GM21423 (cell line): ENCODE results near the gene VPS35L.

Source experiments
- ATAC-seq: cut with Tn5 transposase; IDR thresholded peaks from one replicate; pipeline ENCODE4 v1.9.1; 2021; ENCODE audit warnings: mild to moderate bottlenecking, moderate library complexity; ENCODE audit not compliant: unreplicated experiment

The VPS35L gene

DNA sequence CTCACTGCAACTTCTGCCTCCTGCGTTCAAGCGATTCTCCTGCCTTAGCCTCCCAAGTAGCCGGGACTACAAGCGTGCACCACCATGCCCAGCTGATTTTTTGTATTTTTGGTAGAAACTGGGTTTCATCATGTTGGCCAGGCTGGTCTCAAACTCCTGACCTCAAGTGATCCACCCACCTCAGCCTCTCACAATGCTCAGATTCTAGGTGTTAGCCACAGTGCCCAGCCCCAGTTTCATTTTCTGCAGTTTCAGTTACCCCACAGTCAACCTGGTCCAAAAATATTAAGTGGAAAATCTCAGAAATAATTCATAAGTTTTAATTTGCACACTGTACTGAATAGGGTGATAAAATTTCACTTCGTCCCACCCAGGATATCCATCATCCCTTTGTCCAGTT, 133.8 kb downstream of the VPS35L start:
- no peak for ATAC-seq

DNA sequence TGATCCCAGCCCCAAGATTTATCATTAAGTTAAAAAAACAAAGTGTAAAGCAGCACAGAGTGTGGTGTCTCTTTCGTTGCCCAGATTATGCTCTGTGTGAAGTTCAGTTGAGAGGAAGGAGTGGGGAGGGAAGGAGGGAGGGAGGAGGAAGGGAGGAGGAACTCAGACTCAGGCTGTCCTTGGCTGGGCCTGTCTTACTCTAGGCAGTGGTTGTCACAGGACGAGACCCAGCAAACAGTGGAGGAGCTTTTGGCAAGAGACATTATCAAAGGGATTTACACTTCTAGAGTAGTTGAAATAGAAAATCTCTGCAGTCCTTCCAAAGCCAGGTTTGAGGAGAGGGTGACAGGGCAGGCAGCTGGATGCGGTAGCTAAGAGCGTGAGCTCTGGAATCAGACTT, 134.7 kb downstream of the VPS35L start:
- ATAC-seq: no peak

DNA sequence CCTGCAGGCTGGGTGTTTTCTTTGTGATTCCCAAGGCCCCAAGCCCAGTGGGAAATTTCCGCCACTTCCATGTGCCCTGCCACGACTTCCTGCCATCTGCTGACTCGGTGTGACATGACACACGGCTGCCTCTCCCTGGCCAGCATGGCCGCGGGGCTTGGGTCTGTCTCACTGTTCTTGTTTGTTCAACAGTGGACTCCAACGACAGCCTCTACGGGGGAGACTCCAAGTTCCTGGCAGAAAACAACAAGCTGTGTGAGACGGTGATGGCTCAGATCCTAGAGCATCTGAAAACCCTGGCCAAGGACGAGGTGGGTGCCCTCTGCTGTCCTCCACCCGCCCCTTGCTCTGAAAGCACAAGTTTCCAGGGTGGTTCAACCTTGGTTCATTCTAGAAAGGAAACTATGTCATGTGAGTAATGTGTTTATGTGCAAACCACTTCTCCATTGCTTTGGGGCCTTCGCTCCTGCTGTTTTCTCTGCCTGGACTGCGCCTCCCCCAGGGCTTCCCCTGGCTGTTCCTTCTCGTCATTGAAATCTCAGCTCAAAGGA, 135.7 kb downstream of the VPS35L start:
- no peak for ATAC-seq

DNA sequence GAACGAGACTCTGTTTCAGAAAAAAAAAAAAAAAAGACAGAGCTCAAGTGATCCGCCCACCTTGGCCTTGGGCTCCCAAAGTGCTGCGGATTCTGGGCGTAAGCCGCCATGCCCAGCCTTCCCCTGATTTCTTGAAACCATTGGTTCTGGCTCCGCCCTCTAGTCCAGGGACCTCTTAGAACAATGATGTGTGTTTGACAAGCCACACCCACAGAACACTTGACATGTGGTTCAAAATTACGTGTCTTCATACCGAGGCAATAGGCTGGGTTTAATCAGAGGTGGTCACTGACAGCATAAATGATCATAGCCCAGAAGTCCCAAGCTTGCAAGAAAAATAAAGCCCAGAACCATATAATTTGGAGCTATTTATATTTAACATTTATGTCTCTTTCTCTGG, 139.5 kb downstream of the VPS35L start:
- no peak for ATAC-seq

DNA sequence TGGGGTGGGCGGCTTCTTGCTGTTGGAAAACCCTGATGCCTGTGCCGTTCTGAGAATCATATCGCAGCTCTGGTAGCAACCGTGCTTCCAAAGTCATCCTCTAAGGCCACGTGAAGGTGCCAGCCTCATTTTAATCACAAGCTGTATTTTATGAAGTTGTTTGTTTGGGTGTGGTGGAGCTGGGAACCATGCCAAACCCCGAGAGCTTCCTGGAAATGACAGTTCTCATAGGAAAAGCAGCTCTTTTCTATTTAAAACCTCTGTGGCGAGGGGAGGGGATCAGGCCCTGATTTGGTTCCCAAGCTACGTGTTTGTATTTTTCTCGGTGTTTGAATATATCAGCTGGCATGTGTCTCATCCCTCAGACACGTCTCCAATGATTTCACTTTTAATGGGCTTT, 140.8 kb downstream of the VPS35L start:
- no peak for ATAC-seq

DNA sequence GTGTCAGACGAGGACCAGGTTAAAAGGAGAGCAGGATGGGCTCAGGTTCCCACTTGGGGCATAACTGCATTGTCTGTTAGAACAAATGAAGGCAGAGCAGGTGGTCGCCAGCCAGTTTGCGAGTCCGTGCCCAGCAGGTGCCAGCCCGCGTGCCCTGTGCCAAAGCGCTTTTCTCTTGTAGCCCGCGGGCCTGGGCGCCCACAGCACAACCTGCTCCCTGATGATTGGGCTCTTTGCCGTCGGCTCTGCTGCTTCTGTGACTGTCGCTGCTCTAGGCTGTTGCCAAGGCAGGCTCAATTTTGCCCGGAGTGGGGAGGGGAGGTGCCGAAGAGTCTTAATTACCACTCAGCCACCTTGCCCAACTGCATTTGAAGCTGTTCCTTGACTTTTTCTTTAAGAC, 141.5 kb downstream of the VPS35L start:
- ATAC-seq: no peak

DNA sequence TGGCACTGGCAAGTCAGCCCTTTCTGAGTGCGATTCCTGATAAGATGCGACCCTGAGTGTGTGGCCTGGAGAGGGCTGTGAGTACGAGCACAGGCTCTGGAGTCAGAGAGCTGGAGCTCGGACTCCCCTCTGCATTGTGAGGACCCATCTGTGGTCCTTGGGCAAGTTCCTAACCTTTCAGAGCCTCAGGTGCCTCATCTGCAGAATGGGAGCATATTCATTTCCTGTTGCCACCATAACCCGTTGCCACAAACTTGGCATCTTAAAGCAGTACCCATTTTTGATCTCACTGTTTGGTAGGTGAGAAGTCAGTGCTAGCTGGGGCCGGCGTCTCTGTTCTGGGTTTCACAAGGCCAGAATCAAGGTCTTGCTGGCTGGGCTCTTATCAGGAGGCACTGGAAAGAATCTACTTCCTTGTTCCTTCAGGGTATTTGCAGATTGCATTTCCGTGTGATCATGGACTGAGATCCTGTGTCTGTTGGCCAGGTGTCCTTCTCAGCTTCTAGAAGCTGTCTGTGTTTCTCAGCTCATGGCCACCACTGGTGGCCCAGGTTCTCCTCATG, 142.3 kb downstream of the VPS35L start:
- no peak for ATAC-seq

DNA sequence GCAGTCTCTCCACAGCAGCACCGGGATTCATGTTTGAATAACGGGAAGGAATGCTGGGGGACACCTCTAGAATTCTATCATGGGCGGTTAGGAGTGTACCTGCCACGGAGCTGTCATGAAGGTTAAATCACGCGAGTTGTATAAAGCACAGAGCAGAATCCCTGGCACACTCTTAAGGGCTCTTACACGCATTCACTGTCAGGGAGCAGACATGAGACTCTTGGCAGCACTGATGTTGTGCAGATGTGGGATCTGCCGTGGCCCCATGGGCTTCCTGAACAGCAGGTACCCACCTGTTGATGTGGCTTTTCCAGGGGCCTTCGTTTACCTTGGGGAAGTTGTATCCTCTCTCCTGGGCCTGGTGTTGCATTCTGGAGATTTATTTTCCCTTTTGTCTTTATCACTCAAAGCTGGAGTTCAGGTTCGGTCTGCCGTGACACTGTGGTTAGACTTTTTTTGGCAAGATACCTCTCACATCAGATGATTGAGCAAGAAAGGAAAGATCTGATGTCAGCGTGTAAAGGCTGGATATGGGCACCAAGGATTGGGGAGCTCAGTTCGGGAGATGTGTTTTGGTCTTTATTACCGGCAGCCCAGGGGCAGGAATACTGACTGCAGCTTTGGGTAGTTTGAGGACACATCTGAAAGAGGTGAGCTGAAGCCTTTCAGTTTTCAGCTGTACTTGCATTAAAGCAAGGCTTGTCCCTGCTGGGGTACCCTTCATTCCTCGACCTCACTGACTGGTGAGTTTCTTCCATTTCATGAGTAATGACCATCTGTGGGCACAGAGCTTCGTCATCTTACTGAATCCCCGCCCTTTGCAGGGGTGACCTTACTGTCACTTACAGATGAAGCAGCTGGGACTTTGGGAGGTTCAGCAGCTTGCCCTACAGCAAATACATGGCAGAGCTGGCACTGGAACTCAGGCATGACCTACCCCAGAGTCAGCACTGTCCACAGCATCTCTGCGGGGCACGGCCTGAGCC, 143.3 kb downstream of the VPS35L start:
- ATAC-seq: no peak

DNA sequence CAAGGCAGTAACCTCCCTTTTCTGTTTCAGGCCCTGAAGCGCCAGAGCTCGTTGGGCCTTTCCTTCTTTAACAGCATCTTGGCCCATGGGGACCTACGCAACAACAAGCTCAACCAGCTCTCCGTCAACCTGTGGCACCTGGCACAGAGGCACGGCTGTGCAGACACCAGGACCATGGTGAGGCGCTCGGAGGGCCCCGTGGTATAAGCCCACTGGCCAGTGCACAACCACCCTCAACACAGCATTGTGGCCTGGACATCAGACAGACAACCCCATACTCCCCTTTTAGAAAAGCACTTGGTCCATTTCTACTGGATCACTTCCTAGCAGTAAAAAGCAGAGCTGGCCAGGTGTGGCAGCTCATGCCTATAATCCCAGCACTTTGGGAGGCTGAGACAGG, 144.0 kb downstream of the VPS35L start:
- no peak for ATAC-seq

DNA sequence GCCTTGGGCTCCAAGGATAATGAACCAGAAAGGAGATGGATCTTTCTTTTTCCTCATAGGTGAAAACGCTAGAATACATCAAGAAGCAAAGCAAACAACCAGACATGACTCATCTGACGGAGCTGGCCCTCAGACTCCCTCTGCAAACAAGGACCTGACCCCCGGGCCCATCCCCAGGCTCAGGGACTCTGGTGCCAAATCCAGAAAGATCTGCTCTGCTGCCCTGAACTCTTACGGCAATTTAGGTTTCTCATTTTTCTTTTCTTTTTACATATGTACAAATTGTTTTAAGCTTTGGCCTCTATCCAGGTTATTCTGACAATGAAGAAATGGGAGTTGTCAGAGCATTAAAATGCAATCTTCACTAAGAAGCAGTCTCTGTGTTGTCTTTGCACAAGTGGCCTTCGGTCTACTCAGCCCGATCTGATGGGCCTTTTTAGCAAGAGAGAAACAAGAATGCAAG, 144.8 kb downstream of the VPS35L start:
- ATAC-seq: no peak

DNA sequence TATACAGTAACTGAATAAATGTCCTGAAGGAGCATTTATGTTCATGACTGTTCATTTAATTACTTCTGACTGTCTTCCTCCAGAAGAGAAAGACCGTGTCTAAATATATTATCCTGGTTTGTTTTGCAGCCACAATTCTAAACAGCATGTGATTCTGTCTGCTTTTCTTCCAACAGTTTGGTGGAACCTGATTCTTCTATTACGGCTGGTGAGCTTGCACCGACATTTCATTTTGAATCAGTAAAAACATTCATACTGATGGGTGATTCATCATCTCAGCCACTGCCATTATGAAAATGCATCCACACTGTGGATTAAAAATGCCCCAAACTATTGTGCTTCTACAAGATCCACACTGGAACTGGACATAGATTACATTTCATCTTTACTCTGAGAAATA, 145.6 kb downstream of the VPS35L start:
- no peak for ATAC-seq

DNA sequence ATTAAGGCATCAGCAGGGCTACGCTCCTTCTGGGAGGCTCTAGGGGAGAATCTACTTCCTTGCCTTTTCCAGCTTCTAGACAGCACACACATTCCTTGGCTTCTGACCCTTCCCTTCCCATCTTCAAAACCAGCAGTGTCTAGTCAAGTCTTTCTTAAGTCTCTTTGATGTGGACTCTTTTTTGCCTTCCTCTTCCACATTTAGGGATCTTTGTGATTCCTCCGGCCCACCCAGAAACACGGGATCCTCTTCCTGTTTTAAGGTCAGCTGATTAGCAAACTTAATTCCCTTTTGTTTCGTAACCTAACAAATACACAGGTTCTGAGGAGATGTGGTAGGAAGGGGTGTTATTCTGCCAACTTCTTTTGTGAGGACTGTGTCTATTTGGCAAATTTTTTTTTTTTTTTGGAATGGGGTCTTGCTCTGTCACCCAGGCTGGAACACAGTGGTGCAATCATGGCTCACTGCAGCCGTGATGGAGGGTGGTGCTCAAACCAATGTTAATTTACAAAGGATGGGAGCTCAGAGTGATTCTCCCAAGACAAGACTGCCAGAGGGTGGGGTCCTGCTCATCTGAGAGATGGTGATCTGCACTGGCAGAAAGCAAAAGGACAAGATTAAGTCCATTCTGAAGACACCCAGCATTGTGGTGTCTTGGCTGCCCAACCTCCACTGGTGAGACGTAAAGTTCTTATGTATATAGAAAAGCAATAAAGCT, 147.8 kb downstream of the VPS35L start:
- ATAC-seq: no peak

DNA sequence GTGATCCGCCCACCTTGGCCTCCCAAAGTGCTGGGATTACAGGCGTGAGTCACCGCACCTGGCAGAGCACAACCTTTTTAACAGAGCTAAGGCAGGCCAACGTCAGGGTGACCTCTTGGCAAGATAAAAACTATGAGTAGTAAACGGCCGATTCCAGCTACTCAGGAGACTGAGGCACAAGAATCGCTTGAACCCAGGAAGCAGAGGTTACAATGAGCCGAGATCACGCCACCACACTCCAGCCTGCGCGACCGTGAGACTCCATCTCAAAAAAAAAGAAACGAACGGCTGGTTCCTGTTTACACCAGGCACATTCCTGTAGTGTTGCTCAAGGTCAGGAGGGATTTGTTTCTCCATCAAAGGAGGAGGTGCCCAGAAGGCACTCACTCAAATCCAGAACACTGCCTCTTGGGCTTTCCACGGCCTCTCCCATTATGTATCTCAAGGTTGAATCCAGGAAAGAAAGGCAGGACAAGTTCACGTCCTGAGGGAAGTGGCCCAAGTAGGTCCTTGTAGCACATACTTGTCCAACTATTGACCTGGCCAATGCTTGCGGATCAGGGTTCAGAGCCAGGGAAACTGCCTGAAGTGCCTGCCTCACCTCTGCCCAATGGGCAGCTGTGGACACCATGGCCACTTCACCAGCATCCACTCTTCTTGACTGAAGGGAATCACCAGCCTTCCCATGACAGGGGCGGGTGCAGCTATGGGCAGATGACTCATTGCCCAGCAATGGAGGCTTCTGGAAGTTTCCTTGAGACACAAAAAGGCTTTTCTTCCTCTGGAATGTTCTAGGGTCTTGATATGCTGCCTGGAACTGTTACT, 149.0 kb downstream of the VPS35L start:
- ATAC-seq: no peak

DNA sequence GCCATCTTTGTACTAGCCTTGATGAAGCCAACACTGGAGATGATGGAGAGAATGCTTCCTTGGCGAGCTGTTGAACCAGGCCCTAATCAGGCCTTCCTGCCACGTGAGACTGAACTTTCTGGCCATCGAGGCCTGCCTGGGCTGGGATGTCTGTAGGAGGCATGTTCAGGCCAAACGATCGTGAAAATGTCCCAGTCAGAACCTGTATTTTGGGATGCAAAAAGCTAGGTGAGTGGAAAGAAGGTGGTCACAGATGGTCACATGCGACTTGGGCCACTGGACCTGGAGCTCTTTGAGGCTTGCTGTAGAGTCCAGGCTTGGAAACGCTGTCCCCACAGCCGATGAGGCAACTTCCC, 149.6 kb downstream of the VPS35L start:
- no peak for ATAC-seq

DNA sequence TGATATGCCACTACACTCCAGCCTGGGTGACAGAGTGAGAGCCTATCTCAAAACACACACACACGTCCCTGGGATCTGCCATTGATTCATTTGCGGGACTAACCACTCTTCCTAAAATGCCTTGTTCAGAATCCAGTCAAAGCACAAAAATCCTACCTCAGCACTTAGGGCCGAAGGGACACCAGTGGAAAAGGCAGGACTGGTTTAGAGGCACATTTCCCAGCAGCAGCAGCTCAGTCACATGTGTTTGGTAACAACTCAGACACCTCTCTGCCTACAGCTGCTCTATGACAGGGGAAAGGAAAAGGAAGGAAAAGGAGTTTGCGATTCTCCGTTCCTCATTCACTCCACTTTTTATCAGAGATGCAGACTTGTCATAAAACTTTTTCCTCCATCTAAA, 150.3 kb downstream of the VPS35L start:
- ATAC-seq: no peak

DNA sequence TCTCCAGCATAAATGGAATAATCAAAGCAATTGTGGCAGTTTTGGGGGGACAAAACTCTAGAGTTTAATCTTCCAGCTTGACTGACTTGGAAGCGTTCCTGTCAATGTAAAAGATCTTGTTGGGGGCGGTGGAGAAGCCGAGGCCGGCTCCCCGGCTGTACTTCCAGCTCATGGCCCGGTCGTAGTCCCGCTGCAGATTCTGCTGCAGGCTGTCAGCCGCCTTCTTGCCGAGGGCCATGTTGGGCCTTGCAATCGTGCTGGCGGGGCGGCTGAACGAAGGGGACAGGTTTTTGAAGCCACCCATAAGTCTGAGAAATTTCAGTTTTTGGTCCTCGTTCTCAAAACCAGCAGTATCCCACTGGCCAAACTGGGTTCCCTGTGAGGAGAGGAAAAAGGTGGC, 151.3 kb downstream of the VPS35L start:
- ATAC-seq: no peak

DNA sequence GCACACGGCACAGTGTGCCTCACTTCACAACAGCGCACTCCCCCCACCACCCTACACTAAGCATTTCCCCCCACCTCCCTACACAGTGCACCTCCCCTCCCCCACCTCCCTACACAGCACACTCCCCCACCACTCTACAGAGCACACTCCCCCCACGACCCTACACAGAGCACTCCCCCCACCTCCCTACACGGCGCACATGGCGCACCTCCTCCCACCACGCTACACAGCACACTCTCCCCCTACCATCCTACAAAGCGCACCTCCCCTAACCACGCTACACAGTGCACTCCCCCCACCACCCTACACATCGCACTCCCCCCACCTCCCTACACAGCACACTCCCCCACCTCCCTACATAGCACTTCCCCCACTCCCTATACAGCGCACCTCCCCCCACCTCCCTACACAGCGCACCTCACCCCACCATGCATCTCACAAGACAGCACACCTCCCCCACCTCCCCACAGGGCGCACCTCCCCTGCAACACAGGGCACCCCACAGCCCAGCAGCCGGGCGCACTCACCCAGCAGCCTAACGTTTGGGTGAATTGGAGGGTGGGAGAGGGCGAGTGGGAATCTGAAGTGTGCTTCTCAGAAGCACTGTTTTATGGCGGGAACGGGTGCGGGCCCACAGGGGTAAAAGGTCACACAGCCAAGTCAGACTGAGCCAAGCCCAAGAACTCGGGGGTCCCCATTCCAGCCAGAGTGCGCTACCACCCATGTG, 152.2 kb downstream of the VPS35L start:
- ATAC-seq: no peak

DNA sequence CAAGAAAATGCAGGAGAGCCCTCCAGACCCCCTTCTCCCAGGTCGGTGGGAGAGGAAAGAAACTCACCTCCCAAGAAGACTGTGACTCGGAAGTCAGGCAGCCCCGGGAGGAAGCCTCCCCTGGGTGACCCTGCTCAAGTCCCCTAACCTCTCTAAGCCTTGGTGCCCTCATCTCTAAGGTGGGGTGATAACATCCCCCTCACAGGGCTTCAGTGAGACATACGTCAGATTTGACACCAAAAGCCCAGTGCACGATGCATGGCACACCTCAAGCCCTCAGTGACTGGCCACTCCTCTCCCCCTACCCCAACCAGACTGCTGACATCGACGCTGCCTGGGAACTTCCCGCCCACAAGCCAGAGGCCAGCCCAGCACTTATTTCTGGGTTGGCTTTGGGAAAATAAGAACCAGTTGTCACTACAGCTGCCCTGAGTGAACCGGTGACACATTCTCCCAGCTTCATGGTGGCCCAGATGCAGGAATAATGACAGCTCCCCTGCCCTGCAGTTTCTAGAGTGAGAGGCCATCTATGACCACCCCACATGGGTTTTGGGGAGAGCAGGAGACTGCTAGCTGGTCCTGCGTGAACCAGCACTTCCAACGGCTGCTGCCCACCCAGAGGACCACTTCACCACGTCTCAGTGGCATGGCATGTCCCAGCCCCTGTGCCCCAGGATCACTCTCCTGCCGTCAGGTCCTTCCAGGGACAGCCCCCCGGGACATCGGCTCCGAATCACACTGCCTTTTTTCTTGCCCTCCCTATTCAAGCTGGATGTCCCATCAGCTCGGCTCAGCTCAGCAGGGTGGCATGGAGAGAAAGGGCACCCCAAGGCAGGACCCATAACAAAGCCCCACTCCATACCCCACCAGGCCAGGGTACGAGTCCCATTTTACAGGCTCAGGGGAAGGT, 153.0 kb downstream of the VPS35L start:
- no peak for ATAC-seq
